ENCODE measurements around the gene EXOC4.

EXOC4 gene

DNA sequence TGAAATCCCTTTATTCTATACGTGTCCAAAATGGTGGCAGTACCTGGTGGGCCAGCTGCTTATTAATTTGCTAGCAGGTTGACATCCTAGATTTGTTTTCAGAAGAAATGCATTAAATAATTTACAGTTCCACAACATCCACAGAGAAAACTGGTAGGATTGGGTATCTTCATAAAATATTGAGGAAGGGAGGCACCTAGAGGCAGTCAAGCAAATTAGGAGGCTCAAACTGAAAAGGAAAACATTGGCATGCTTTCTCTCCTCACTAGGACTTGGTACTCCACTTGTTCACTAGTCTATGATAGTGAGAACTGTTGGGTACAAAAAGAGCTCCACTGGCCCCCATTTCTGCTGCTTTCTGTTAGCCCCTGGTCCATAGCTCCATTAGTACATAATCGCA is 855.9 kb downstream of the EXOC4 start:
- DNase-seq = no peak

DNA sequence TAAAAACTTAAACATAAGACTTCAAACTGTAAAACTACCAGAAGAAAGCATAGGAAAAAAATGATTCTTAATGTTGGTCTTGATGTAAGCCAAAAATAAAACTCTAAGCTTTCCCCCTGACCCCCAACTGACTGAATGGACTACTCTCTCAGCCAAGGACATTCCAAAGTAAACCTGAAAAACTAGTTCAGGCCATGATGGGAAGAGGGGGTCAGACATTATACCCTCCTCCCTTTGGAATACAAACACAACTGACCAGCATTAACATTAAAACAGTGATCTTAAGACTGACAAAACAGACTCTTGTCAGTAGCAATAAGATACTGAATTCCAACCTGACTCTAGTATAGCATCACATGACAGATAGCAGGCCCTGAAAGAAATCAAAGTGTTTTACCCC is 860.8 kb downstream of the EXOC4 start:
- DNase-seq = no peak

DNA sequence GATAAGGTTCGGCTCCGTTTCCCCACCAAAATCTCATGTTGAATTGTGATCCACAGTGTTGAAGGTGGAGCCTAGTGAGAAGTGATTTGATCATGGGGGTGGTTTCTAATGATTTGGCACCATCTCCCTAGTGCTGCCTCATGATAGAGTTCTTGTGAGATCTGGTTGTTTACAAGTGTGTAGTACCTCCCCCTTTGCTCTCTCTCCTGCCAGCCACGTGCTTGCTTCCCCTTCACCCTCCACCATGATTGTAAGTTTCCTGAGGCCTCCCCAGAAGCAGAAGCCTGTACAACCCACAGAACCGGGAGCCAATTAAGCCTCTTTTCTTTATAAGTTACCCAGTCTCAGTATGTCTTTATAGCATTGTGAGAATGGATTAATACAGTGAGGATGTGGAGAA is 862.1 kb downstream of the EXOC4 start:
- DNase-seq = no peak

Data from NCI-H146 (cell line).